OCI-M2 (cell line): ENCODE data around the gene INTU.
A peak's percentile ranks its signal among the peaks of the same experiment; 100 is the strongest.
"Not testable (repeated sequence)": the region's sequence is repeated elsewhere in the genome, so short reads cannot be mapped to it uniquely, and the experiment has no call there.

ENCODE experiments used
- DNase-seq: peaks from one replicate; lab custom pipeline; 2025; ENCODE audit not compliant: unreplicated experiment; lab: John Stamatoyannopoulos, UW

INTU gene

GRCh38 chr4:127642169-127642568, 9.4 kb downstream of the INTU start:
- no peak for DNase-seq

- DNase-seq: no peak
Observed at GRCh38 chr4:127643791-127644190, 11.0 kb downstream of the INTU start.

- DNase-seq: no peak
Observed at GRCh38 chr4:127648061-127648460, 15.3 kb downstream of the INTU start.

- not testable (repeated sequence) for DNase-seq
Observed at GRCh38 chr4:127655590-127655989, 22.8 kb downstream of the INTU start.

GRCh38 chr4:127656047-127656680, 23.4 kb downstream of the INTU start:
- DNase-seq: no peak

- no peak for DNase-seq
Observed at GRCh38 chr4:127660284-127660885, 27.6 kb downstream of the INTU start.

- DNase-seq: no peak
Observed at GRCh38 chr4:127667116-127667515, 34.4 kb downstream of the INTU start.

GRCh38 chr4:127667772-127668171, 35.0 kb downstream of the INTU start:
- DNase-seq: no peak

- DNase-seq: no peak
Observed at GRCh38 chr4:127668770-127669169, 36.0 kb downstream of the INTU start.

- DNase-seq: no peak
Observed at GRCh38 chr4:127669691-127670090, 36.9 kb downstream of the INTU start.

- no peak for DNase-seq
Observed at GRCh38 chr4:127672111-127672510, 39.4 kb downstream of the INTU start.

- no peak for DNase-seq
Observed at GRCh38 chr4:127685292-127685691, 52.5 kb downstream of the INTU start.

GRCh38 chr4:127686658-127687057, 53.9 kb downstream of the INTU start:
- no peak for DNase-seq

GRCh38 chr4:127687580-127687979, 54.8 kb downstream of the INTU start:
- no peak for DNase-seq

GRCh38 chr4:127698789-127699200, 66.0 kb downstream of the INTU start:
- no peak for DNase-seq

- no peak for DNase-seq
Observed at GRCh38 chr4:127708985-127709384, 76.2 kb downstream of the INTU start.

- DNase-seq: no peak
Observed at GRCh38 chr4:127709456-127709855, 76.7 kb downstream of the INTU start.

GRCh38 chr4:127730142-127730913, 97.6 kb downstream of the INTU start, which contains the start of gene SLC25A31:
Gene SLC25A31, plus strand, starts transcription at chr4:127730400. Its CDS starts 146 bp downstream, at chr4:127730546.
- no peak for DNase-seq

GRCh38 chr4:127731406-127731805, 98.6 kb downstream of the INTU start:
- DNase-seq: no peak

- DNase-seq: peak; percentile 9
Observed at GRCh38 chr4:127732623-127733328, 100.0 kb downstream of the INTU start.

- no peak for DNase-seq
Observed at GRCh38 chr4:127734976-127735375, 102.2 kb downstream of the INTU start.
